Neural cell (in vitro differentiated cells): Measurements from ENCODE around the gene NT5DC2. TPM values are rescaled to one million over a fixed set of nuclear protein-coding genes. Genes with fewer than 3 reads are reported as not detected.

Experiments
- H2AFZ ChIP-seq: fragments of 200-600, 300-800 bp; sonication (generic), shearing (Covaris generic); 2 replicates; pipeline ENCODE4 v1.6.0; 2014; ENCODE audit warnings: low read depth, mild to moderate bottlenecking, antibody characterized with exemption, low read length, moderate library complexity
- H3F3A ChIP-seq: fragments of 200-600 bp; shearing (Covaris generic); 2 replicates; pipeline ENCODE4 v1.6.1; 2016; ENCODE audit warnings: mild to moderate bottlenecking, moderate library complexity, mixed read lengths, antibody characterized with exemption, low read length; ENCODE audit not compliant: insufficient read depth, poor library complexity, severe bottlenecking
- H3K27ac ChIP-seq: fragments of 200-600, 300-800 bp; sonication (generic), shearing (Covaris generic); 2 replicates; pipeline ENCODE4 v1.5.1; 2014; ENCODE audit warnings: mild to moderate bottlenecking, low read length, moderate library complexity
- H3K27me3 ChIP-seq: fragments of 300-800, 200-600 bp; sonication (generic), shearing (Covaris generic); 2 replicates; pipeline ENCODE4 v1.6.0; 2014; ENCODE audit warnings: mild to moderate bottlenecking, low read depth, low read length, moderate library complexity; ENCODE audit not compliant: insufficient read depth
- H3K36me3 ChIP-seq: fragments of 300-800, 200-600 bp; sonication (generic), shearing (Covaris generic); 2 replicates; pipeline ENCODE4 v1.5.1; 2014; ENCODE audit warnings: mild to moderate bottlenecking, antibody characterized with exemption, low read length, moderate library complexity; ENCODE audit not compliant: insufficient read depth
- H3K4me2 ChIP-seq: fragments of 300-800, 200-600 bp; sonication (generic), shearing (Covaris generic); 2 replicates; pipeline ENCODE4 v1.6.0; 2014; ENCODE audit warnings: mild to moderate bottlenecking, low read length
- H3K4me3 ChIP-seq: fragments of 300-800, 200-600 bp; sonication (generic), shearing (Covaris generic); 2 replicates; pipeline ENCODE4 v1.5.1; 2014; ENCODE audit warnings: mild to moderate bottlenecking, low read length, moderate library complexity
- H3K79me2 ChIP-seq: fragments of 200-600 bp; shearing (Covaris generic); replicated peaks from 2 replicates; pipeline ENCODE4 v1.6.0; 2014; ENCODE audit warnings: mild to moderate bottlenecking, low read length, moderate library complexity; ENCODE audit not compliant: insufficient read depth
- H3K9ac ChIP-seq: fragments of 300-800, 200-600 bp; sonication (generic), shearing (Covaris generic); 2 replicates; pipeline ENCODE4 v1.6.1; 2016; ENCODE audit warnings: mild to moderate bottlenecking, low read length, mixed read lengths
- H3K9me2 ChIP-seq: fragments of 200-600 bp; shearing (Covaris generic); 2 replicates; pipeline ENCODE4 v1.6.1; 2016; ENCODE audit warnings: mild to moderate bottlenecking, low read length, mixed read lengths; ENCODE audit not compliant: insufficient read depth
- H3K9me3 ChIP-seq: fragments of 200-600, 300-800 bp; sonication (generic), shearing (Covaris generic); 2 replicates; pipeline ENCODE4 v1.6.1; 2016; ENCODE audit warnings: mild to moderate bottlenecking, mixed run types, low read length, moderate library complexity, mixed read lengths
- H4K20me1 ChIP-seq: fragments of 200-600 bp; shearing (Covaris generic); 2 replicates; pipeline ENCODE4 v1.6.1; 2016; ENCODE audit warnings: mild to moderate bottlenecking, mixed run types; ENCODE audit not compliant: insufficient read depth
- EP300 ChIP-seq: fragments of 450-650 bp; conservative IDR thresholded peaks from 2 replicates; pipeline ENCODE4 v1.6.1; 2014; ENCODE audit warnings: antibody characterized with exemption, mild to moderate bottlenecking, moderate library complexity; ENCODE audit not compliant: poor library complexity, severe bottlenecking
- EZH2 ChIP-seq: fragments of 200-600, 300-800 bp; shearing (Covaris generic), sonication (generic); IDR thresholded peaks from 2 replicates; pipeline ENCODE4 v1.6.1; 2014; ENCODE audit warnings: antibody characterized with exemption, low read length, borderline replicate concordance, mild to moderate bottlenecking; ENCODE audit not compliant: insufficient read depth, poor library complexity, severe bottlenecking
- MXI1 ChIP-seq: fragments of 450-650 bp; conservative IDR thresholded peaks from 2 replicates; pipeline ENCODE4 v1.6.1; 2014; ENCODE audit warnings: antibody characterized with exemption, mild to moderate bottlenecking; ENCODE audit not compliant: poor library complexity, severe bottlenecking
- POLR2AphosphoS5 ChIP-seq: IDR thresholded peaks from 2 replicates; pipeline ENCODE4 v1.6.1; 2012
- RAD21 ChIP-seq: fragments of 450-650 bp; conservative IDR thresholded peaks from 2 replicates; pipeline ENCODE4 v1.6.1; 2014; ENCODE audit warnings: antibody characterized with exemption, mild to moderate bottlenecking, moderate library complexity
- SMC3 ChIP-seq: fragments of 450-650 bp; conservative IDR thresholded peaks from 2 replicates; pipeline ENCODE4 v1.6.1; 2014; ENCODE audit warnings: antibody characterized with exemption, mild to moderate bottlenecking, moderate library complexity; ENCODE audit not compliant: poor library complexity
- TAF1 ChIP-seq: IDR thresholded peaks from 2 replicates; pipeline ENCODE4 v1.6.1; 2012; ENCODE audit warnings: low read depth
- polyA plus RNA-seq: library from polyadenylated mRNA; depleted of rRNA; stranded (reverse); fragments of >200 nt; gene quantifications from 2 replicates; pipeline ENCODE4 v1.2.3, GENCODE V29; 2014
- TF ChIP-seq, protein P1 (sequence below): IDR thresholded peaks from 2 replicates; pipeline ENCODE4 v1.6.1; 2012; ENCODE audit warnings: borderline replicate concordance
- TF ChIP-seq, protein P2 (sequence below): fragments of 450-650 bp; IDR thresholded peaks from 2 replicates; pipeline ENCODE4 v1.5.1; 2014; ENCODE audit warnings: antibody characterized with exemption, mild to moderate bottlenecking, moderate library complexity; ENCODE audit not compliant: poor library complexity, severe bottlenecking

The NT5DC2 gene
- polyA plus RNA-seq, 1 donor from 2014 or later: 35.1 TPM

DNA sequence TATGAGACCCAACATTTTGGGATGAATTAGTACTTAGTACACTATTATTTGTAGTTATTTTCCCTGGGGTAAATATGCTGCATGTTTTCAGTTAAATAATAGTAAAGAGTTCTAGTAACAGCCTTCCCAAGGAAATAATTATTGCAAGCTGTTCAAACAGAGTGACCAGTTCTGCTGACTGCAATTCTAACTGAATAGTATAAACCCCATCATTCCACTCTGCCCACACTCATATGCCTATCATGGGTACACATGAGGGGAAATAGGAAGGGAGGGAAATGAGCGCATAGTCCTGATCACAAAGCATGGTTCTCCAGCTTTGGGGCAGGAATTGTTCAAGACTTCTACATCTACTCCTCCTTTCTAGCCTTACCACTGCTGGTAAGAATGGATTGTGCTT, 21.4 kb upstream of the NT5DC2 start:
- H3K79me2 ChIP-seq: peaks cover 3% of the 10 kb centered on the region
- H3F3A ChIP-seq: no peaks in the 10 kb centered on the region
- no peaks in the 10 kb centered on the region for H3K9me2 ChIP-seq
- no peak overlapping the region for H3K4me2 ChIP-seq
- H3K9me3 ChIP-seq: no peaks in the 10 kb centered on the region
- no peak overlapping the region for H3K4me3 ChIP-seq
- no peak for TF ChIP-seq MXI1
- TF ChIP-seq RAD21: no peak
- TF ChIP-seq EP300: no peak
- no peak for TF ChIP-seq POLR2AphosphoS5
- TF ChIP-seq, protein P1, sequence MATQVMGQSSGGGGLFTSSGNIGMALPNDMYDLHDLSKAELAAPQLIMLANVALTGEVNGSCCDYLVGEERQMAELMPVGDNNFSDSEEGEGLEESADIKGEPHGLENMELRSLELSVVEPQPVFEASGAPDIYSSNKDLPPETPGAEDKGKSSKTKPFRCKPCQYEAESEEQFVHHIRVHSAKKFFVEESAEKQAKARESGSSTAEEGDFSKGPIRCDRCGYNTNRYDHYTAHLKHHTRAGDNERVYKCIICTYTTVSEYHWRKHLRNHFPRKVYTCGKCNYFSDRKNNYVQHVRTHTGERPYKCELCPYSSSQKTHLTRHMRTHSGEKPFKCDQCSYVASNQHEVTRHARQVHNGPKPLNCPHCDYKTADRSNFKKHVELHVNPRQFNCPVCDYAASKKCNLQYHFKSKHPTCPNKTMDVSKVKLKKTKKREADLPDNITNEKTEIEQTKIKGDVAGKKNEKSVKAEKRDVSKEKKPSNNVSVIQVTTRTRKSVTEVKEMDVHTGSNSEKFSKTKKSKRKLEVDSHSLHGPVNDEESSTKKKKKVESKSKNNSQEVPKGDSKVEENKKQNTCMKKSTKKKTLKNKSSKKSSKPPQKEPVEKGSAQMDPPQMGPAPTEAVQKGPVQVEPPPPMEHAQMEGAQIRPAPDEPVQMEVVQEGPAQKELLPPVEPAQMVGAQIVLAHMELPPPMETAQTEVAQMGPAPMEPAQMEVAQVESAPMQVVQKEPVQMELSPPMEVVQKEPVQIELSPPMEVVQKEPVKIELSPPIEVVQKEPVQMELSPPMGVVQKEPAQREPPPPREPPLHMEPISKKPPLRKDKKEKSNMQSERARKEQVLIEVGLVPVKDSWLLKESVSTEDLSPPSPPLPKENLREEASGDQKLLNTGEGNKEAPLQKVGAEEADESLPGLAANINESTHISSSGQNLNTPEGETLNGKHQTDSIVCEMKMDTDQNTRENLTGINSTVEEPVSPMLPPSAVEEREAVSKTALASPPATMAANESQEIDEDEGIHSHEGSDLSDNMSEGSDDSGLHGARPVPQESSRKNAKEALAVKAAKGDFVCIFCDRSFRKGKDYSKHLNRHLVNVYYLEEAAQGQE: no peak
- TF ChIP-seq, protein P2, sequence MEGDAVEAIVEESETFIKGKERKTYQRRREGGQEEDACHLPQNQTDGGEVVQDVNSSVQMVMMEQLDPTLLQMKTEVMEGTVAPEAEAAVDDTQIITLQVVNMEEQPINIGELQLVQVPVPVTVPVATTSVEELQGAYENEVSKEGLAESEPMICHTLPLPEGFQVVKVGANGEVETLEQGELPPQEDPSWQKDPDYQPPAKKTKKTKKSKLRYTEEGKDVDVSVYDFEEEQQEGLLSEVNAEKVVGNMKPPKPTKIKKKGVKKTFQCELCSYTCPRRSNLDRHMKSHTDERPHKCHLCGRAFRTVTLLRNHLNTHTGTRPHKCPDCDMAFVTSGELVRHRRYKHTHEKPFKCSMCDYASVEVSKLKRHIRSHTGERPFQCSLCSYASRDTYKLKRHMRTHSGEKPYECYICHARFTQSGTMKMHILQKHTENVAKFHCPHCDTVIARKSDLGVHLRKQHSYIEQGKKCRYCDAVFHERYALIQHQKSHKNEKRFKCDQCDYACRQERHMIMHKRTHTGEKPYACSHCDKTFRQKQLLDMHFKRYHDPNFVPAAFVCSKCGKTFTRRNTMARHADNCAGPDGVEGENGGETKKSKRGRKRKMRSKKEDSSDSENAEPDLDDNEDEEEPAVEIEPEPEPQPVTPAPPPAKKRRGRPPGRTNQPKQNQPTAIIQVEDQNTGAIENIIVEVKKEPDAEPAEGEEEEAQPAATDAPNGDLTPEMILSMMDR: no peak
- no peak for TF ChIP-seq SMC3
- TF ChIP-seq TAF1: no peak
- peaks cover 1% of the 10 kb centered on the region for H3K36me3 ChIP-seq
- no peaks in the 10 kb centered on the region for H3K27me3 ChIP-seq
- H3K9ac ChIP-seq: no peak overlapping the region
- no peak overlapping the region for H2AFZ ChIP-seq
- no peaks in the 10 kb centered on the region for H4K20me1 ChIP-seq
- no peak overlapping the region for H3K27ac ChIP-seq

DNA sequence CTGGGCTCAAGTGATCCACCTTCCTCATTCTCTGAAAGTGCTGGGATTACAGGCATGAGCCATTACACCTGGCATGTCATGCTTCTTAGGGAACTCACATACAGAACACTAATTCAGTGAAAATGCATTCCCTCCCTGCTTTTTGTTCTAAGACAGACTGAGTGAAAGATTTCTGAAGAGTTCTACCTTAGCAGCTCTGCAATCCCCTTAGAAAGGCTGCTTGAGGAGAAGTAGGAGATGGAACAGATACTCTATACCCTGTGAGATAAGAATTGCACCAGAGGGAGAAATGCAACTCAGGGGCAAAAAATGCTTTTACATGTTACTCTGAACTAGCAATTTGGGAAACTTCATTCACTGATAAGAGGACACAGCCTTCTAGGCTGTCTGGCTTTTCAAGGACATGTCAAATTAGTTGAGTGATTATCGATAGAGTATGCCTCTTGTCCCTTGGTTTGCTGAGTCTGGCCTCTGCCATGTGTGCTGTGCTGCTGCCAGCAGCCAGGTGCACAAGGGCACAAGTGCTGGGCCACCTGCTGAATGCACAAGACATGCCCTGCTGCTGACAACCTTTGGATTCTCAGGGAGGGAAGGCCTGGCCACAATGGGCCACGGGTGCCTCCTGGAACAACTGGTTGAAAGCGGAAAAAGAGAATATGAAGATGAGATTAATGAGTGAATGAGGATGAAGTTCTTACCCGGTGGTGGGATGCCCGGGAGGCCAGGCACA, 20.5 kb upstream of the NT5DC2 start:
- Histone ChIP-seq H3F3A (no peaks in the 10 kb centered on the region), H3K9me3 (no peaks in the 10 kb centered on the region), H3K27ac (no peak overlapping the region), H3K9me2 (no peaks in the 10 kb centered on the region), H4K20me1 (no peaks in the 10 kb centered on the region), H3K9ac (no peak overlapping the region), H3K27me3 (no peaks in the 10 kb centered on the region), H3K79me2 (peaks cover 1% of the 10 kb centered on the region), H3K4me3 (no peak overlapping the region), H3K36me3 (no peaks in the 10 kb centered on the region), H2AFZ (no peak overlapping the region), H3K4me2 (no peak overlapping the region)
- no peak for TF ChIP-seq POLR2AphosphoS5
- no peak for TF ChIP-seq SMC3
- TF ChIP-seq, protein P1: no peak
- TF ChIP-seq TAF1: no peak
- no peak for TF ChIP-seq EP300
- no peak for TF ChIP-seq RAD21
- TF ChIP-seq, protein P2: no peak
- no peak for TF ChIP-seq MXI1
- no peak for TF ChIP-seq EZH2
